ENCODE data around the gene MYZAP. TPM values are rescaled to one million over a fixed set of nuclear protein-coding genes. Genes with fewer than 3 reads are reported as not detected.

MYZAP gene
- total RNA-seq, 1 donor = under 0.01 TPM

DNA sequence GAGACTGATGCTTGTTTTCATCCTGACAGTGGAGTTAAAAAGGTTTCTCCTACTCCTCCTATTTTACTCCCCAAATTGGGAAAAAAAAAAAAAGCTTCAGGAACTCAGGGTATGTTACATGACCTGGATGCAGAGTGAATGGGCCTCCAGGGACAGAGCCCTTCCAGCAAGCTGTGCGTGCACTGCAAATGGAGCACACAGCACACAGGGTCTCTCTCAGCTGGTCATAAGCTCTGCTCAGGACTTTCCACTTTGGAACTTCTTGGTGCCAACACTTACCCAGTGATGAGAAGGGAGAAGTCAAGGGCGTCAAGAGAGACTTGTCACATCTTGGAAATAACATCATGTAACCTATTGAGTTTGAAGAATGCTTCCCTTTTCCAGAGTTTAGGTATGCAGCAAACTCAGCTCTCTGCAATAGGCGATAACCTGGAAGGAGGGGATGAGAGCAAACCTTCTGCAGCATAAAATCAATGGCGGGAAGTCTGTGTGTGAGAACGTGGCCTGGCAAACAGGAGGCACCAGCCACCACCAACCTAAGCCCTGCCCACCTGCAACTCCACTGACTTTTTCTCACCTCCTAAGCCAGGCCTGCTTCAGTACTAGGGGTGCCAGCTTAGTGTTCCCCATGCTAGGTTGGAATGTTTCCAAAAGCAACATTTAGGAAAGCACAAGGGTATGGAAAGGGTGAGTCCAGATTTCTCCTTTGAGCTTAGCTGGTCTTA lies 39.8 kb downstream of the MYZAP start:
- no peak overlapping the region for H3K4me3 ChIP-seq (ENCODE audit: insufficient read depth, low read length)
- TF ChIP-seq, protein P1, sequence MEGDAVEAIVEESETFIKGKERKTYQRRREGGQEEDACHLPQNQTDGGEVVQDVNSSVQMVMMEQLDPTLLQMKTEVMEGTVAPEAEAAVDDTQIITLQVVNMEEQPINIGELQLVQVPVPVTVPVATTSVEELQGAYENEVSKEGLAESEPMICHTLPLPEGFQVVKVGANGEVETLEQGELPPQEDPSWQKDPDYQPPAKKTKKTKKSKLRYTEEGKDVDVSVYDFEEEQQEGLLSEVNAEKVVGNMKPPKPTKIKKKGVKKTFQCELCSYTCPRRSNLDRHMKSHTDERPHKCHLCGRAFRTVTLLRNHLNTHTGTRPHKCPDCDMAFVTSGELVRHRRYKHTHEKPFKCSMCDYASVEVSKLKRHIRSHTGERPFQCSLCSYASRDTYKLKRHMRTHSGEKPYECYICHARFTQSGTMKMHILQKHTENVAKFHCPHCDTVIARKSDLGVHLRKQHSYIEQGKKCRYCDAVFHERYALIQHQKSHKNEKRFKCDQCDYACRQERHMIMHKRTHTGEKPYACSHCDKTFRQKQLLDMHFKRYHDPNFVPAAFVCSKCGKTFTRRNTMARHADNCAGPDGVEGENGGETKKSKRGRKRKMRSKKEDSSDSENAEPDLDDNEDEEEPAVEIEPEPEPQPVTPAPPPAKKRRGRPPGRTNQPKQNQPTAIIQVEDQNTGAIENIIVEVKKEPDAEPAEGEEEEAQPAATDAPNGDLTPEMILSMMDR (IDR thresholded peaks at IDR 0.05; ENCODE audit: extremely low read depth, low read depth, low read length) = no peak
- H3K9me3 ChIP-seq (ENCODE audit: low read depth, low read length) = no peaks in the 10 kb centered on the region
- DNase-seq (ENCODE audit: insufficient read length, low spot score, missing footprints) = no peak
- H3K27ac ChIP-seq (ENCODE audit: low read depth, low read length) = no peak overlapping the region
- no peaks in the 10 kb centered on the region for H3K79me2 ChIP-seq (ENCODE audit: insufficient read depth, low read length)
- H3K36me3 ChIP-seq (ENCODE audit: insufficient read depth, low read length) = no peaks in the 10 kb centered on the region
- H3K27me3 ChIP-seq (ENCODE audit: insufficient read depth, low read length) = peaks cover 9% of the 10 kb centered on the region
- no peaks in the 10 kb centered on the region for H4K20me1 ChIP-seq (ENCODE audit: insufficient read depth, low read length)
- H3K4me2 ChIP-seq (ENCODE audit: insufficient read depth, low read length) = no peak overlapping the region
- no peak overlapping the region for H2AFZ ChIP-seq (ENCODE audit: low read length)
- H3K4me1 ChIP-seq (ENCODE audit: insufficient read depth, low read length) = no peaks in the 10 kb centered on the region

DNA sequence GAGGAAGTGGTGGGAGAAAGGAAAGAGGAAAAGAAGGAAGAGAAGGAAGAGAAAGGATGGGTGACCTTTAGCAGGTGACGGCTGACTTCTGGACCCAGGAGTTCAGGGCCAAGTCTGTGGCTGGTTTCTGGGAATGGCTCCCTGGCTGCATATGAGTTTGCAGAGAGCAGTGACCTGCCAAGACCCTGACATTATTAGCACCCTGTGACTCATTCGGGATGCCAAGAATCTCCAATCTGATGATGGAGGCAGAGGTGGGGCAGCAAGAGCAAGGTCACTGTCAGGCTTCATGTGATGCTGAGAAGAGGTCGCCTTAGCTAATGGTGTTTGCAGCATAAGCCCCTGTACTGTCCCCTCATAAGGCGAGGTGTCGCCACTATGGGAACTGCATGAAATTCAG lies 42.6 kb downstream of the MYZAP start:
- Histone ChIP-seq H3K27me3 (ENCODE audit: insufficient read depth, low read length) (peaks cover 10% of the 10 kb centered on the region), H3K36me3 (ENCODE audit: insufficient read depth, low read length) (no peaks in the 10 kb centered on the region), H3K27ac (ENCODE audit: low read depth, low read length) (no peak overlapping the region), H3K4me3 (ENCODE audit: insufficient read depth, low read length) (no peak overlapping the region), H3K9me3 (ENCODE audit: low read depth, low read length) (no peaks in the 10 kb centered on the region), H2AFZ (ENCODE audit: low read length) (no peak overlapping the region), H3K79me2 (ENCODE audit: insufficient read depth, low read length) (no peaks in the 10 kb centered on the region), H4K20me1 (ENCODE audit: insufficient read depth, low read length) (no peaks in the 10 kb centered on the region), H3K4me2 (ENCODE audit: insufficient read depth, low read length) (no peak overlapping the region), H3K4me1 (ENCODE audit: insufficient read depth, low read length) (no peaks in the 10 kb centered on the region)
- no peak for DNase-seq (ENCODE audit: insufficient read length, low spot score, missing footprints)
- TF ChIP-seq, protein P1 (IDR thresholded peaks at IDR 0.05; ENCODE audit: extremely low read depth, low read depth, low read length) = no peak

DNA sequence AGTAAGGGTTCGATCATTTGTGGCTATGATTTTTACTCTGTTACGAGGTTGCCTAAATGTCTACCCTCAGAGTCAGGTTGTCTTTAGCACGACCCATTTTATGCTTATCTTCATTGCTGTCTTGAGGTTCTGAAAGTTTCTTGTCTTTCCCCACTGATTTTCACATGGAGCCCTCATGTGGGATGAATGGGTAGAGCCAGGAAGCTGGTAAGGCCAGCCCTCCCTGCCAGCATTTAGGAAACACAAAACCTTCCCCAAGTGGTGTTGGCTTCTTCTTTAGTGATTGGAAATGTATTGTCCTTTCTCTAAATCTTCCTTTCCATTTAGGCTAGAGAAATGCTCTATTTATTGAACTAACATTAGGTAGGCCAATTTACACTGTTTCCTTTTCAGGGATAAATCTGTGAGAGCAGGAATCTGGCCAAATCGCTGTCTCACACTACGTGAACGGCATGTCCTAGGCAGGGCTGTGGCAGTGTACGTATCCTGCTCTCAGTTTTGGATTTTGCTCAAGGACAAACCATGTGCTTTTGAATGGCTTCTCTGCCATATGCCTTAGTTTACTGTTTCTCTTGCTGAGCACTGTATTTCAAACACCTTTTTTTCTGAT lies 43.7 kb downstream of the MYZAP start:
- TF ChIP-seq, protein P1 (IDR thresholded peaks at IDR 0.05; ENCODE audit: extremely low read depth, low read depth, low read length) = no peak
- Histone ChIP-seq H3K4me3 (ENCODE audit: insufficient read depth, low read length) (no peak overlapping the region), H3K27ac (ENCODE audit: low read depth, low read length) (no peak overlapping the region), H3K4me1 (ENCODE audit: insufficient read depth, low read length) (no peaks in the 10 kb centered on the region), H3K9me3 (ENCODE audit: low read depth, low read length) (no peaks in the 10 kb centered on the region), H3K79me2 (ENCODE audit: insufficient read depth, low read length) (no peaks in the 10 kb centered on the region), H3K36me3 (ENCODE audit: insufficient read depth, low read length) (no peaks in the 10 kb centered on the region), H2AFZ (ENCODE audit: low read length) (no peak overlapping the region), H3K27me3 (ENCODE audit: insufficient read depth, low read length) (peaks cover 11% of the 10 kb centered on the region), H3K4me2 (ENCODE audit: insufficient read depth, low read length) (no peak overlapping the region), H4K20me1 (ENCODE audit: insufficient read depth, low read length) (no peaks in the 10 kb centered on the region)
- no peak for DNase-seq (ENCODE audit: insufficient read length, low spot score, missing footprints)

DNA sequence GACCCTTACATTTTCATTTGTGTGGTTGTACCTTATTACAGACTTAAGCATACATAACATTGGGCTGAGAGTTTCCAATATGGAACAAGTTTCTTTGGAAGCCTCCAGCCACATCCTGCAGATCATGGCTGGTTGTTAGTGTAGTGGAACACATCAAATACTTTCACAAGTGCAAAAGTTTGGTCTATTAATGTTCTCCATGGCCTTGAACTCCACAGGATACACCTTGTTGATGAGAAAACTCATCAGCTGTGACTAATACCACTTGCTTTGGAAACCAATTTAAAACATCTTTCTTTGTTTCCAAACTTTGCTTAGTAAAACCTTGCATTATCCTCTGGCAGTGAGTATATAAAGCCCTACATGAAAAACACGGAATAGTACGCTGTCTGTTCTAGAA lies 46.1 kb downstream of the MYZAP start:
- Histone ChIP-seq H3K36me3 (ENCODE audit: insufficient read depth, low read length) (no peaks in the 10 kb centered on the region), H4K20me1 (ENCODE audit: insufficient read depth, low read length) (no peaks in the 10 kb centered on the region), H2AFZ (ENCODE audit: low read length) (no peak overlapping the region), H3K4me2 (ENCODE audit: insufficient read depth, low read length) (no peak overlapping the region), H3K4me1 (ENCODE audit: insufficient read depth, low read length) (no peaks in the 10 kb centered on the region), H3K27ac (ENCODE audit: low read depth, low read length) (no peak overlapping the region), H3K27me3 (ENCODE audit: insufficient read depth, low read length) (peaks cover 8% of the 10 kb centered on the region), H3K79me2 (ENCODE audit: insufficient read depth, low read length) (no peaks in the 10 kb centered on the region), H3K4me3 (ENCODE audit: insufficient read depth, low read length) (no peak overlapping the region), H3K9me3 (ENCODE audit: low read depth, low read length) (no peaks in the 10 kb centered on the region)
- no peak for DNase-seq (ENCODE audit: insufficient read length, low spot score, missing footprints)
- TF ChIP-seq, protein P1 (IDR thresholded peaks at IDR 0.05; ENCODE audit: extremely low read depth, low read depth, low read length) = no peak

Measured in osteoblast (primary cell).